Naive thymus-derived CD8-positive, alpha-beta T cell (primary cell): ENCODE data around the gene CRKL. TPM values are rescaled to one million over a fixed set of nuclear protein-coding genes. Genes with fewer than 3 reads are reported as not detected.

Experiments used
- ATAC-seq, 2 donors: fragments of 150-1000 bp; cut with Tn5 transposase in 1 of 2; sonication (Bioruptor Pico), chemical (Tn5 transposase) in 1 of 2; 1 replicate in 1 of 2; 2 replicates in 1 of 2; pipeline ENCODE4 v1.10.0; 2021; ENCODE audit warnings: mild to moderate bottlenecking in 2 of 2, moderate library complexity in 2 of 2
- POLR2A ChIA-PET: fragments of 350-600 bp; sonication (Branson Sonifier 250); formaldehyde crosslinking; loops from one replicate; lab custom pipeline; 2021; ENCODE audit warnings: antibody characterized with exemption; lab: Charles Lee
- DNase-seq, 10 donors: peaks; one replicate each; pipeline versions ENCODE4 v3.0.0 to v3.0.0-alpha.2; 2020 to 2022
- H3K27ac Mint-ChIP-seq, 10 donors: one replicate each; pipeline ENCODE4 v1.8.0; 2020 to 2022; ENCODE audit warnings: mild to moderate bottlenecking in 10 of 10, mixed read lengths in 10 of 10, moderate library complexity in 4 of 10, inconsistent platforms in 1 of 10
- H3K27me3 Mint-ChIP-seq, 5 donors: one replicate each; pipeline ENCODE4 v1.8.0; 2021 to 2022; ENCODE audit warnings: mixed read lengths in 5 of 5
- H3K36me3 Mint-ChIP-seq, 3 donors: one replicate each; pipeline ENCODE4 v1.8.0; 2020 to 2022; ENCODE audit warnings: mixed read lengths in 3 of 3, mild to moderate bottlenecking in 2 of 3, inconsistent platforms in 1 of 3
- H3K4me1 Mint-ChIP-seq, 4 donors: one replicate each; pipeline ENCODE4 v1.8.0; 2021 to 2022; ENCODE audit warnings: mixed read lengths in 4 of 4
- H3K4me3 Mint-ChIP-seq, 10 donors: one replicate each; pipeline ENCODE4 v1.8.0; 2020 to 2022; ENCODE audit warnings: mild to moderate bottlenecking in 10 of 10, mixed read lengths in 10 of 10, moderate library complexity in 6 of 10, inconsistent platforms in 1 of 10
- H3K9me3 Mint-ChIP-seq, 9 donors: one replicate each; pipeline ENCODE4 v1.8.0; 2020 to 2022; ENCODE audit warnings: mixed read lengths in 9 of 9, mild to moderate bottlenecking in 3 of 9, inconsistent platforms in 1 of 9, moderate library complexity in 1 of 9
- polyA plus RNA-seq, 3 donors: library from polyadenylated mRNA; unstranded; fragments of 300-500 nt; fragmentation: Illumina TruSeq; gene quantifications; one replicate each; pipeline ENCODE4 v1.2.3, GENCODE V29; 2021
- total RNA-seq, 8 experiments: library from RNA in 2 of 8; stranded (reverse) in 2 of 8; gene quantifications; one replicate each; pipeline ENCODE4 v1.2.3 and lab custom pipeline; 2021 to 2026

Gene CRKL
- total and polyA plus RNA-seq, 5 experiments from 2014 or later = 39.0 to 79.0 (median 53.8) TPM

DNA sequence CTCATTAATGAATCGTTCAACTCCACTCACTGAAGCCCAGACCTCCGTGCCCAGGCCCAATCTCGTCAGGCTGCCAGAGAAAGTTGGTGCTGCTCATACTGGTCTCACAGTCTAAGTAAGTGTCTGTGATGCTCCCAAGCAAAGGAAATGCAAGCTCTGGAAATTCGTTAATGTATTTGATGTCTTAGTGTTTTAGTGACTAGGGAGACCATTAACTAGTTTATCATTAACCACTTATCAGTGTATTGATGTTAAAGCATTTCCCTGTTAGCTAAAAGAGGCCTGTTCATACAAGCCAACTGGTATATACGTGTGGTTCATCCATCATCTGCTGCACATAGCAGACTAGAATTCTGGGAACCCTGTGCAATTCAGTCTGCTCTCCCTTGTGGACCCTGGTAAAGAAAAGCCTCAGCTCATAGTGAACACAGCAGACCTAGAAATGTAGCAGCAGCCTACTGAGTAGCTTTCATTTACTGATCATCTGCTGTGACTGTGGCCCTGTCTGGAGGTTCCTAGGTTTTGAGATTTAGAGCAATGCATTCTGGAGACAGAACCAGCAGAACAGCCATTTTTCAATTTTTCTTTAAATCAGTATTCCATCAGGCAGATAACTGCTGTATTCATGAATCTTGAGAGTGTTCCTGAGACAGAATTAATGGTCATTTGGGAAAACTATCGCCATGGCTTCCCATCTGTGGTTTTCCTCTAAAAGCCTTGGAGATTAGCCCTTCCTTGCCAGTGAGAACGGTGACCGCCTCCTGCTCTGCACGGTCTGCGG lies 34.1 kb downstream of the CRKL start:
- Mint-ChIP-seq H3K27ac (peak overlapping the region in 4 of 10 donors; percentile 8 to 59 (median 30)), H3K4me3 (no peak overlapping the region), H3K9me3 (no peaks in the 10 kb centered on the region), H3K36me3 (peaks cover 0 to 64% (median 7%) of the 10 kb centered on the region in 3 donors), H3K27me3 (peaks cover 0 to 1% (median 0%) of the 10 kb centered on the region in 5 donors), H3K4me1 (peaks cover 18 to 41% (median 37%) of the 10 kb centered on the region in 4 donors)
- ATAC-seq (no peak), DNase-seq (no peak)
- POLR2A ChIA-PET = no interaction called here

DNA sequence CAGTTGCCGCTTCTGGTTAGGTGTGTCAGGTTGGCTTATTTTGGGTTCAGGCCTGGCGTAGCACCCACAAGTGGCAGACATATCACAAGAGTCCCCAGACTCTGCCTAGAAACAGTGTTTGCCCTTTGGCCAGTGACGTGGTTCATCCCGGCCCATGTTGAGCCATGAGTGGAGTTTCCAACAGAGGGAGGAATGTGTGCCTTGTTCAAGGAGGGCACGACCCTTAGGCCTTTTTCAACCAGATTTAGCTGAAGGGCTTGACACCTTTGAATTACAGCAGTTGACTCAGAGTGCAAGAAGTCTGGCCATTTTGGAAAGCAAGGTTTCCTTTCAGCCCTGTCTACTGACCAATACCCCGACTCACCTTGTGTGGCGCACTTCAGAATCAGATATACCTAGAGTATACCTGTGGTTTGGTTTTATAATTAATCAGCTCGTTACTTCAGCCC lies 34.7 kb downstream of the CRKL start:
- peaks cover 0 to 65% (median 7%) of the 10 kb centered on the region in 3 donors for H3K36me3 Mint-ChIP-seq
- POLR2A ChIA-PET = no interaction called here

DNA sequence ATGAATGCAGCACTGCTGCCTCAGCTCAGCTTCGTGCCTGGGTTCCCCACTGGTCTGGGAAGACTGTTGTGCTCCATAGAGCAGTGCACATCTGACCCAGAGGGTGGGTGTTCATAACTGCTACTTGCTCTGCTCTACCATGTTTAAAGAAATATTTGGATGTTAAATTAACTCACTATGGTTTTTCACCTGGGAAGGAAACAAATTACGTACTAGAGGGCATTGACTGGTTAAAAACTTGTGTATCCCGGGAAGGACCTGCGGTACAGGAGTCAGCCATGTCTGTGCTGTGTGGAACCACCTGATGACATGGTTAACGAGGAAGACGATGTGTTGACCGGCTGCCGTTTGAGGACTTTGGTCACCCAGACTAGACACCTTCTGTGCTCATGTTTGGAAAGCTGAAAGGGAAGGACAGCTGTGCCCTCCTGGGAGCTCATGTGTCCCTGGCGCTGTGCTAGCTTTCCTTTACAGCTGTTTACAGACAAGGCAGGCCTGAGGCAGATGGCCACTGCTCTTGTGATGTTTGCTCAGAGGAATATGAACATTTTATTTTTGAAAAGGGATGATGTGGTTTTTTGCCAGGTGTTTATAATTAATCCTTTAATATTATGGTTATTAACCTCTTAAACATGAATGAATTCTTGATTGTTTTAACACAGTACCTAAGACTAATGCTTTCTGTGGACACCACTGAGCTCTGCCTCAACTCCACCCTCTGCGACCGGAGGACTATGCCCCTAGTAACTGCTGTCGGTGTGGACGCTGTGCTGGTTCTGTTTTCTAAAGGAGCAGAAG lies 35.5 kb downstream of the CRKL start:
- ATAC-seq (no peak), DNase-seq (no peak)
- Mint-ChIP-seq H3K27ac (peak overlapping the region in 2 of 10 donors; percentile 5 to 57), H3K4me1 (peaks cover 14 to 36% (median 34%) of the 10 kb centered on the region in 4 donors), H3K4me3 (no peak overlapping the region), H3K36me3 (peaks cover 0 to 63% (median 7%) of the 10 kb centered on the region in 3 donors), H3K27me3 (peaks cover 0 to 9% (median 2%) of the 10 kb centered on the region in 5 donors), H3K9me3 (no peaks in the 10 kb centered on the region)
- POLR2A ChIA-PET = no interaction called here

More for the DNA sequence above, 34.7 kb downstream of the CRKL start:
- DNase-seq (no peak), ATAC-seq (no peak)
- Mint-ChIP-seq H3K27ac (peak overlapping the region in 1 of 10 donors; percentile 11), H3K27me3 (peaks cover 0 to 4% (median 0%) of the 10 kb centered on the region in 5 donors), H3K4me3 (no peak overlapping the region), H3K9me3 (no peaks in the 10 kb centered on the region), H3K4me1 (peaks cover 16 to 39% (median 34%) of the 10 kb centered on the region in 4 donors)

DNA sequence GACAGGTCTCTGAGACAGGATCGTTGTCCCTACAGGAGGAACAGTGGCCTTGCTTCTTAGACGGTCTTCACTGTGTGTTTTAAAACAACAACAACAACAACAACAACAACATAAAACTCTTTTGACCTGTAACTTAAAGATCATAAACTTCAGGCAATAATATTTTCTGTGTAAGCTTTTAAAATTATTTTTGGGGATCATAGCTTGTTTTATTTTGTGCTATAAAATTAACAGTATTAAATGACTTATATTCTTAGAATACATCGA lies 36.1 kb downstream of the CRKL start:
- H3K4me1 Mint-ChIP-seq = peaks cover 12 to 36% (median 34%) of the 10 kb centered on the region in 4 donors
- H3K27me3 Mint-ChIP-seq = peaks cover 4 to 14% (median 6%) of the 10 kb centered on the region in 5 donors
- POLR2A ChIA-PET = no interaction called here
- H3K9me3 Mint-ChIP-seq = no peaks in the 10 kb centered on the region
- H3K36me3 Mint-ChIP-seq = peaks cover 0 to 58% (median 7%) of the 10 kb centered on the region in 3 donors
- H3K27ac Mint-ChIP-seq = peak overlapping the region in 1 of 10 donors; percentile 51
- no peak overlapping the region for H3K4me3 Mint-ChIP-seq
- no peak for DNase-seq
- ATAC-seq = no peak

DNA sequence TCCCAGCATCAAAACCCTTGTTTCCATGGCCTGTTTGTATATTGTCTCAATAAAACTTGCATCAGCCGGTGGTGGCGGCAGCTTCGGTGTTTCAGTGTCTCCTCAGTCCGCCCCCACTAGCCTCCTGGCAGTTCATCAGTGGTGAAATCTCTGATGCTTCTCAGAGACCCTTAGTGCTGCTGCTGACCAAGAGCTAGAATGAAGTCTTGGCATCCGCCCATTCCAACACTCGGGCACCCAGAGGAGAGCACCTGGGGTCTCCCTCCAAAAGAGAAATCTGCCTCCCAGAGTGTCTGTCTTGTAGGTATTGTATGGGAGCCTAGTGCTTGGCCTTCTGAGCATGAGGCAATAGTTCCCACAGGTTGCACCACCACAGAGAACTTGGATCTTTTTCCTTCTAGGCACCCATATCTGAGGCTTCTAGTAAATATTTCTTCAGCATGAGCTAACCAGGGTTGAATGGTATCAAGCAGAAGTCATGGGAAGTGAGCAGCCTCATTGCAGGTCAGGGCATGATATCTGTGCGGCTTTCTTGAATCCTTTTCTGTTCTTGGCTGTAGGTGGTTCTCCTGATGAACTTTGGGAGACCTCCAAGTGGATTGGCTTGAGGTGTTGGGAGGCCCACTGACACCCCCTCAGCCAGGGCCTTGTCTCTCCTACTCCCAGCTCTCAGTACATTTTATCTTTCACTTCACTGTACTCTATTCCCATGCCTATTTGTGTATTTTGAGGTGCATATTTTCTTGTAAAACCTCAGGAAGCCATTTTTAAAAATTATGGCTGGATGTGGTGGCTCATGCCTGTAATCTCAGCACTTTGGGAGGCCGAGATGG lies 36.7 kb downstream of the CRKL start:
- peaks cover 5 to 19% (median 7%) of the 10 kb centered on the region in 5 donors for H3K27me3 Mint-ChIP-seq
- peak overlapping the region in 2 of 10 donors; percentile 14 to 51 for H3K27ac Mint-ChIP-seq
- H3K4me1 Mint-ChIP-seq = peaks cover 11 to 31% (median 28%) of the 10 kb centered on the region in 4 donors
- no peak for ATAC-seq
- H3K36me3 Mint-ChIP-seq = peaks cover 0 to 54% (median 7%) of the 10 kb centered on the region in 3 donors
- POLR2A ChIA-PET = no interaction called here
- no peaks in the 10 kb centered on the region for H3K9me3 Mint-ChIP-seq
- no peak overlapping the region for H3K4me3 Mint-ChIP-seq
- DNase-seq = no peak

DNA sequence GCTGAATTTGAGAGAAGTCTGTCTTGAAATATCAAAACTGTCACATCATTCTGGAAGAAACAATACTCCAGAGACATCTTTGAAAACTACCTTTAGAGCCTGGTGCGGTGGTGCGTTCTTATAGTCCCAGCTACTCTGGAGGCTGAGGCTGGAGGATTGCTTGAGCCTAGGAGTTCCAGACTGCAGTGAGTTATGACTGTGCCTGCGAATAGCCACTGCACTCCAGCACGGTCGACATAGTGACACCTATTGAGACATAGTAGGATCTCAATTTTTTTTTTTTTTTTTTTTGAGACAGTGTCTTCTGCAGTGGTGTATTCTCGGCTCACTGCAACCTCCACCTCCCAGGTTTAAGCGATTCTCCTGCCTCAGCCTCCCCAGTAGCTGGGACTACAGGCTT lies 38.3 kb downstream of the CRKL start:
- ATAC-seq (no peak), DNase-seq (no peak)
- Mint-ChIP-seq H3K36me3 (peaks cover 0 to 39% (median 5%) of the 10 kb centered on the region in 3 donors), H3K4me1 (peaks cover 7 to 20% (median 16%) of the 10 kb centered on the region in 4 donors), H3K27me3 (peaks cover 9 to 27% (median 12%) of the 10 kb centered on the region in 5 donors), H3K9me3 (no peaks in the 10 kb centered on the region), H3K4me3 (no peak overlapping the region), H3K27ac (peak overlapping the region in 1 of 10 donors; percentile 8)
- POLR2A ChIA-PET = interaction anchor here (0.6 to 0.7 kb wide), 3 partner anchors 21 to 253 kb away, joined by 3 to 5 read pairs (median 3); no protein-coding TSS in a partner anchor

DNA sequence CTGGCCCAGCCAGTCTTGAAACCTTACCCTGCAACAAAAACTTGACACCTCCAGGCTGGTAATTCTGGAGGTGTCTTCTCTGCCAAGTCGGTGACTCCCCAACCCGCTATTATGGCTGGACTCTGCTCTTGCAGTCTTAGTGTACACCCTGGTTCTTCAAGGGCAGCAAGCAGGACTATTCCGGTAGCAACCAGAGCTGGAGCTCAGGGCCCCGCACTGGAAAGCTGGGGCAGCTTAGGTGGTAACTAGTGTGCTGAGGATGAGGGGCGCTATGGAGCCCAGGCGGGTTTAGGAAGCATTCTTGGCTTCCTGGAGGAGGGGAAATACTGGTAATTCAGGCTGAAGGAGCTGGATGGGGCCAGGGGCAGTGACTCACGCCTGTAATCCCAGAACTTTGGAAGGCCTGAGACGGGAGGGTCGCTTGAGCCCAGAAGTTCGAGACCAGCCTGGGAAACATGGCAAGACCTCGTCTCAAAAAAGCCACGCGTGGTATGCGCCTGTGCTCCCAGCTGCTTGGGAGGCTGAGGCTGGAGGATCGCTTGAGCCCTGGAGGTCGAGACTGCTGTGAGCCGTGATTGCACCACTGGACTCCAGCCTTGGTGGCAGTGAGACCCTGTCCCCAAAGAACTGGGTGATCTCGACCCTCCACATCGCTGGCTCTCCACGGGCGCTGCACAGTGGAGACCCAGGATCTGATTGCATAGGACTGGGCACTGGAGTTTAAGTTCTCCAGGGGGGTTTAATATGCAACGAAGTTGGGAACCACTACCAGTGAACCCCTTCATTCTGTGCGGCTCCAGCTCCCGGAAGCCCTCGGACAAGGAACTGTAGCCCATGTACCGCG lies 39.3 kb downstream of the CRKL start:
- H3K27ac Mint-ChIP-seq = peak overlapping the region in 2 of 10 donors; percentile 48 to 74
- H3K4me1 Mint-ChIP-seq = peaks cover 7 to 20% (median 17%) of the 10 kb centered on the region in 4 donors
- H3K27me3 Mint-ChIP-seq = peaks cover 10 to 30% (median 15%) of the 10 kb centered on the region in 5 donors
- POLR2A ChIA-PET = interaction anchor here (0.6 to 0.7 kb wide), 2 partner anchors 20 to 254 kb away, joined by 3 to 5 read pairs; no protein-coding TSS in a partner anchor
- H3K9me3 Mint-ChIP-seq = no peaks in the 10 kb centered on the region
- DNase-seq (no peak), ATAC-seq (no peak)
- H3K4me3 Mint-ChIP-seq = peak overlapping the region; percentile 33 to 79 (median 62)
- H3K36me3 Mint-ChIP-seq = peaks cover 0 to 30% (median 5%) of the 10 kb centered on the region in 3 donors

DNA sequence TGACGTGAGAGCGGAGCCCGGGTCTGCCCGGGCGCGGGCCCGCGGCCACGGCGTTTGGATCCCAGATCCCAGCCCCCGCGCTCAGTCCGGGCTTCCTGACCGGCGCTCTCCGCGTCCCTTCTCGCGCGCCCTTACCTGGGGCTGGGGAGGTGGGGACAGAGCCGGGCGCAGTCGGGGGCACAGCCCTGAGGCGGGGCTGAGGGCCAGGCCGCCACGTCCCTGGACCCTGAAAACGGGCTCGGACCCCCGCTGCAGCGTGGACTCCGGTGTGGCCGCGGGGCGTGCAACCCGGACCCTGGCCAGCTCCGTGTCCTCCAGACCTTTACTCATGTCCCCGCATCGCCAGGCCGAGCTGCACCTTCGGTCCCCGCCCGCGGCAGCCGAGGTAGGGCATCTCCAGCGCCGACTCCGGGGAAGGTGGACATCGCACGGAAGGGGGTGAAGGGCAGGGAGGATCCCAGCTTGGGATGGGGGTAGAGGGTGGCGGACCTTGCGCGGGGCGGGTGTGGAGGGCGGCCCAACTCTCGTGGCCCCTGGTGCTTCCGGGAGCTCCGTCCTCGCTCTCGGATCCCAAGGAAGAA lies 40.0 kb downstream of the CRKL start:
- H3K4me3 Mint-ChIP-seq = peak overlapping the region; percentile 24 to 79 (median 66)
- DNase-seq (no peak), ATAC-seq (peak; percentile 20 to 39)
- no peak overlapping the region for H3K27ac Mint-ChIP-seq
- H3K4me1 Mint-ChIP-seq = peaks cover 7 to 25% (median 19%) of the 10 kb centered on the region in 4 donors
- POLR2A ChIA-PET = no interaction called here
- no peaks in the 10 kb centered on the region for H3K9me3 Mint-ChIP-seq
- peaks cover 0 to 24% (median 5%) of the 10 kb centered on the region in 3 donors for H3K36me3 Mint-ChIP-seq
- H3K27me3 Mint-ChIP-seq = peaks cover 13 to 33% (median 15%) of the 10 kb centered on the region in 5 donors

DNA sequence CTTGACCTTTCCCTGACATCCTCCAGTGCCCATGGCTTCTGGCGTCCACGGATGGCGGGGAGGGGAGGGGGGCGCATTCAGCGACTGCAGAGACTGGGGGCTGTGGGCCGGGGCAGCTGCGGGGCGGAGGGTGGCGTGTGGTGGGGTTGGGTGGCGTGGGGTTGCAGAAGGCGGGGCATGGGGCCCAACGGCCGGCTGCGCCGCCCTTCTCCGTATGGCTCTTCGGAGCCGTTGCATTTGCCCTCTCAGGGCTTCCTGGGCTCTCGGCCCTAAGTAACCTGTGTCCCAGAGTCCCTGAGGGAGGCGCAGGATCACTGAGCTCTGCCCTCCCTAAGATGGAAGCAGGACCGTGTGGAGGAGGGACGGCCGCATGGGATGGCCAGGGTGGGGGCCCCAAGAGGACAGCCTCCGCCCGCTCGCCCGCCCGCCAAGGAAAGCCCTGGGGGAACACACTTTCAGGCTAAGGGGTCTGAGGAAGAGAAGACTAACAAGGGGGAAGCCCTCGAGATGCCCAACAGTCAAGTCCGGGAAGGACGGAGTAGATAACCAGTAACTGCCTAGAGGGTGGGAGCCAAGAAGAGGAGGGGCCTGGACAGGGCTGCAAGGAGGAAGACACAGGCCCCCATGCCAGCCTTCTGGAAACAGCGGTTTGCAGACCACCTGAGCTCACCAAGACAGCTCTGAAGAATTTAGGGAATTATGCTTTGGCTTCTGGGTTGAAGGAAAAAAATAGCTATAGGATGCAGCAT lies 40.6 kb downstream of the CRKL start:
- peaks cover 7 to 23% (median 19%) of the 10 kb centered on the region in 4 donors for H3K4me1 Mint-ChIP-seq
- DNase-seq (no peak), ATAC-seq (peak; percentile 19 to 57)
- H3K36me3 Mint-ChIP-seq = peaks cover 0 to 17% (median under 1%) of the 10 kb centered on the region in 3 donors
- POLR2A ChIA-PET = interaction anchor here (0.5 kb wide), 1 partner anchor 93 kb away, joined by 3 read pairs; no protein-coding TSS in a partner anchor
- peaks cover 13 to 33% (median 15%) of the 10 kb centered on the region in 5 donors for H3K27me3 Mint-ChIP-seq
- H3K4me3 Mint-ChIP-seq = peak overlapping the region; percentile 33 to 79 (median 66)
- H3K27ac Mint-ChIP-seq = peak overlapping the region in 1 of 10 donors; percentile 80
- no peaks in the 10 kb centered on the region for H3K9me3 Mint-ChIP-seq

DNA sequence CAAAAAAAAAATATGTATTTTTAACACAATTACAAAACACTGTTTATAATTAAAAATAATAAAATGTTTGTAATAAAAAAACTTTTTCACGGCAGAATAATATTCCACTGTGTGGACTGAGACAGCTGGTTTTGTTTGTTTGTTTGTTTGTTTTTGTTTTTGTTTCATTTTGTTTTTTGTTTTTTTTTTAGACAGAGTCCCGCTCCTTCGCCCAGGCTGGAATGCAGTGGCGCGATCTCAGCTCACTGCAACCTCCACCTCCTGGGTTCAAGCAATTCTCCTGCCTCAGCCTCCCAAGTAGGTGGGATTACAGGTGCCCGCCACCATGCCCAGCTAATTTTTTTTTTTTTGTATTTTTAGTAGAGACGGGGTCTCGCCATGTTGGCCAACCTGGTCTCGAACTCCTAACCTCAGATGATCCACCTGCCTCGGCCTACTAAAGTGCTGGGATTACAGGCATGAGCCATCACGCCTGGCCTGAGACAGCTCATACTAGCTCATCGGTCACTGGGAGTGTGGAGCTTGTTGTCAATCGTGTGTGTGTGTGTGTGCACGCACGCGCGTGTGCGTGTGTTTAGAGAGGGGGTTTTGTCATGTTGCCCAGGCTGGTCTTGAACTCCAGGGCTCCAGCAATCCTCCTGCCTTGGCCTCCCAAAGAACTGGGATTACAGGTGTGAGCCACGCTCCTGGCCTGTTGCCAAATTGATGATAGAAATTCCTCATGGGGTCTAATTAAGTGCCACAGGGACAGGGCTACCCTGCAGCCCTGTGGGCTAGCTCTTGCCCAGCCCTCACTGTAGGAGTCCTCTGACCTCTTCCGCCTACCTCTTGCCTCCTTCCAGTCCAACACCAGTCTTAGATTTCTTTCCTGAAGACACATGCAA lies 42.6 kb downstream of the CRKL start:
- Mint-ChIP-seq H3K36me3 (peaks cover 0 to 2% (median 0%) of the 10 kb centered on the region in 3 donors), H3K4me3 (no peak overlapping the region), H3K27ac (no peak overlapping the region), H3K4me1 (peaks cover 11 to 32% (median 30%) of the 10 kb centered on the region in 4 donors), H3K27me3 (peaks cover 14 to 42% (median 16%) of the 10 kb centered on the region in 5 donors), H3K9me3 (no peaks in the 10 kb centered on the region)
- DNase-seq = no peak
- POLR2A ChIA-PET = no interaction called here
- ATAC-seq = no peak
